Body of pancreas (tissue), 4 donors: ENCODE data around the gene LRRC3.

Experiments used
- CTCF ChIP-seq, 7 experiments: fragments of 450-650 bp in 4 of 7; fragments of 200-600 bp in 3 of 7; sonication (generic) in 3 of 7; IDR thresholded peaks; one replicate each; pipeline ENCODE4 v1.5.1; 2016 to 2019; ENCODE audit warnings: antibody characterized with exemption in 7 of 7
- POLR2A ChIP-seq, 3 donors: fragments of 450-650 bp; IDR thresholded peaks; one replicate each; pipeline ENCODE4 v1.6.1; 2016; ENCODE audit warnings: antibody characterized with exemption in 3 of 3, mild to moderate bottlenecking in 2 of 3

GRCh38 chr21:44421901-44422840, 33.1 kb upstream of the LRRC3 start:
- TF ChIP-seq CTCF (IDR thresholded peaks at IDR 0.05) (no peak), POLR2A (IDR thresholded peaks at IDR 0.05) (no peak)
